ENCODE results near the gene TXNIP. TPM values are rescaled to one million over a fixed set of nuclear protein-coding genes. Genes with fewer than 3 reads are reported as not detected.

Gene TXNIP
- total and polyA plus RNA-seq, 2 donors from 2014 or later, result 356 to 1,197 TPM

GRCh38 chr1:146007489-146008133 is 11.2 kb upstream of the TXNIP start:
- no peak for TF ChIP-seq CTCF (IDR thresholded peaks at IDR 0.05; ENCODE audit: borderline replicate concordance, extremely low read depth, insufficient read depth)
- FAIRE-seq (no peak), DNase-seq (peak in 1 of 5 donors; percentile 23)
- no peak overlapping the region for H3K4me3 ChIP-seq (ENCODE audit: low read length in 3 of 3)
- intact Hi-C loops (cut with DNase I), result no loop called here
- peak overlapping the region in 1 of 3 donors; percentile 44 for H3K9ac ChIP-seq (ENCODE audit: low read length in 3 of 3)
- no peaks in the 10 kb centered on the region for H3K4me1 ChIP-seq (ENCODE audit: control insufficient read depth in 2 of 3, insufficient read depth in 2 of 3, low read depth in 1 of 3, low read length in 3 of 3)
- H3K27ac ChIP-seq (ENCODE audit: low read depth in 2 of 2, low read length in 2 of 2), result peak overlapping the region in 1 of 2 donors; percentile 93
- H3K27me3 ChIP-seq (ENCODE audit: control insufficient read depth, insufficient read depth, low read length), result no peaks in the 10 kb centered on the region
- H3K36me3 ChIP-seq (ENCODE audit: control insufficient read depth in 2 of 3, insufficient read depth in 3 of 3, low read length in 3 of 3), result no peaks in the 10 kb centered on the region
- H3K9me3 ChIP-seq (ENCODE audit: control insufficient read depth in 2 of 3, insufficient read depth in 1 of 3, low read length in 3 of 3), result no peaks in the 10 kb centered on the region

- intact Hi-C loops (cut with DNase I), result no loop called here
Measured at GRCh38 chr1:146001709-146002108, 5.3 kb upstream of the TXNIP start.

GRCh38 chr1:145999321-146000024 is 3.1 kb upstream of the TXNIP start:
- no peak for TF ChIP-seq CTCF (IDR thresholded peaks at IDR 0.05; ENCODE audit: borderline replicate concordance, extremely low read depth, insufficient read depth)
- peak overlapping the region in 2 of 3 donors; percentile 7 to 16 for H3K4me3 ChIP-seq (ENCODE audit: low read length in 3 of 3)
- intact Hi-C loops (cut with DNase I), result no loop called here
- FAIRE-seq, result no peak
- peak overlapping the region in 2 of 3 donors; percentile 7 to 8 for H3K9ac ChIP-seq (ENCODE audit: low read length in 3 of 3)
- H3K27ac ChIP-seq (ENCODE audit: low read depth in 2 of 2, low read length in 2 of 2), result peak overlapping the region; percentile 45 to 87
- peak in 1 of 5 donors; percentile 11 for DNase-seq
- H3K36me3 ChIP-seq (ENCODE audit: control insufficient read depth in 2 of 3, insufficient read depth in 3 of 3, low read length in 3 of 3), result peaks cover 4 to 17% (median 10%) of the 10 kb centered on the region in 3 donors
- H3K4me1 ChIP-seq (ENCODE audit: control insufficient read depth in 2 of 3, insufficient read depth in 2 of 3, low read depth in 1 of 3, low read length in 3 of 3), result peaks cover 7 to 13% (median 11%) of the 10 kb centered on the region in 3 donors
- no peaks in the 10 kb centered on the region for H3K9me3 ChIP-seq (ENCODE audit: control insufficient read depth in 2 of 3, insufficient read depth in 1 of 3, low read length in 3 of 3)
- H3K27me3 ChIP-seq (ENCODE audit: control insufficient read depth, insufficient read depth, low read length), result no peaks in the 10 kb centered on the region

More at GRCh38 chr1:146001709-146002108, 5.3 kb upstream of the TXNIP start:
- Histone ChIP-seq H3K9me3 (ENCODE audit: control insufficient read depth in 2 of 3, insufficient read depth in 1 of 3, low read length in 3 of 3) (no peaks in the 10 kb centered on the region), H3K9ac (ENCODE audit: low read length in 3 of 3) (no peak overlapping the region), H3K27me3 (ENCODE audit: control insufficient read depth, insufficient read depth, low read length) (no peaks in the 10 kb centered on the region), H3K4me3 (ENCODE audit: low read length in 3 of 3) (no peak overlapping the region), H3K27ac (ENCODE audit: low read depth in 2 of 2, low read length in 2 of 2) (no peak overlapping the region), H3K4me1 (ENCODE audit: control insufficient read depth in 2 of 3, insufficient read depth in 2 of 3, low read depth in 1 of 3, low read length in 3 of 3) (peaks cover 7 to 13% (median 11%) of the 10 kb centered on the region in 3 donors), H3K36me3 (ENCODE audit: control insufficient read depth in 2 of 3, insufficient read depth in 3 of 3, low read length in 3 of 3) (no peaks in the 10 kb centered on the region)
- TF ChIP-seq CTCF (IDR thresholded peaks at IDR 0.05; ENCODE audit: borderline replicate concordance, extremely low read depth, insufficient read depth), result no peak
- FAIRE-seq (no peak), DNase-seq (peak in 1 of 5 donors; percentile 6)

All from kidney (tissue), 14 donors.